ENCODE results near the gene NCK2. TPM values are rescaled to one million over a fixed set of nuclear protein-coding genes. Genes with fewer than 3 reads are reported as not detected.

Gene NCK2
- total and polyA plus RNA-seq, 2 of the 13 experiments (the other 11 are each of a cell fraction or from before 2014, with no cell fraction given): 14.8 to 23.5 TPM

- Histone ChIP-seq H2AFZ (ENCODE audit: low read length) (no peak overlapping the region), H3K27me3 (ENCODE audit: control insufficient read depth in 1 of 2, insufficient read depth in 2 of 2, low read length in 2 of 2) (no peaks in the 10 kb centered on the region), H3K9me3 (ENCODE audit: low read length) (no peaks in the 10 kb centered on the region), H3K4me1 (ENCODE audit: insufficient read depth, low read length) (peaks cover 8% of the 10 kb centered on the region), H3K36me3 (replicated peaks in 1 of 2; ENCODE audit: control insufficient read depth in 1 of 2, insufficient read depth in 2 of 2, low read length in 2 of 2) (peaks cover 8 to 10% of the 10 kb centered on the region in 2 experiments), H3K4me3 (replicated peaks in 1 of 3; ENCODE audit: insufficient read depth in 1 of 3, low read depth in 2 of 3, low read length in 3 of 3) (no peak overlapping the region), H3K9ac (ENCODE audit: insufficient read depth, low read depth, low read length) (no peak overlapping the region), H3K27ac (ENCODE audit: extremely low read length, insufficient read depth, low read length) (no peak overlapping the region), H3K4me2 (ENCODE audit: low read depth, low read length) (no peak overlapping the region), H4K20me1 (ENCODE audit: insufficient read depth, low read length) (no peaks in the 10 kb centered on the region), H3K79me2 (ENCODE audit: insufficient read depth, low read length) (no peaks in the 10 kb centered on the region)
- CTCF ChIA-PET (ENCODE audit: low intra/inter-chr PET ratio, low total read pairs): no interaction called here
- POLR2A ChIA-PET: no interaction called here
- DNase-seq (ENCODE audit: low spot score): no peak
- intact Hi-C loops (cut with micrococcal nuclease; ENCODE audit: unreplicated experiment): no loop called here
- no peak for FAIRE-seq
- in situ Hi-C loops (cut with HindIII; ENCODE audit: extremely low pct_ligation_motif_present, low pct_unique_long_range_greater_than_20kb): no loop called here
- no peak for ATAC-seq
- BruUV-seq (replicated peaks): no TSS peak
- 94% methylated on average over 13 of the region's 13 CpGs for WGBS (ENCODE audit: low lambda C conversion rate)
- 0 out of 2 replicates have a peak, but pooled peaks have one; percentile 7 for TF ChIP-seq HNF4A (CRISPR knock-in tag; IDR thresholded peaks at IDR 0.05)
- TF ChIP-seq HOMEZ (CRISPR knock-in tag; IDR thresholded peaks at IDR 0.05; ENCODE audit: low read depth): peak; percentile 85; the same call in 1 of the 2 replicates
- no peak for TF ChIP-seq ARNT (IDR thresholded peaks at IDR 0.05)
- peak; percentile 50; the same call in 1 of the 2 replicates for TF ChIP-seq ZMYM3 (CRISPR knock-in tag; IDR thresholded peaks at IDR 0.05)
- peak; percentile 40; the same call in 1 of the 2 replicates for TF ChIP-seq ZBTB38 (CRISPR knock-in tag; IDR thresholded peaks at IDR 0.05)
- TF ChIP-seq ZBTB42 (CRISPR knock-in tag; IDR thresholded peaks at IDR 0.05): no peak
- 0 out of 2 replicates have a peak, but pooled peaks have one; percentile 37 for TF ChIP-seq POGZ (CRISPR knock-in tag; IDR thresholded peaks at IDR 0.05)
- TF ChIP-seq ZNF629 (CRISPR knock-in tag; conservative IDR thresholded peaks at IDR 0.05): peak; percentile 76
These were observed 149.7 kb downstream of the NCK2 start for GRCh38 chr2:105894327-105894944.

Data from HepG2 (cell line).